Nephron progenitor cell (in vitro differentiated cells): ENCODE measurements around the gene GALNT2.

ENCODE experiments used
- DNase-seq: peaks from one replicate; pipeline ENCODE4 v3.0.0; 2021
- H3K27ac Mint-ChIP-seq: 2 replicates; pipeline ENCODE4 v1.8.0; 2021; ENCODE audit warnings: mild to moderate bottlenecking, moderate library complexity, mixed read lengths
- H3K27me3 Mint-ChIP-seq: 2 replicates; pipeline ENCODE4 v1.8.0; 2021; ENCODE audit warnings: mild to moderate bottlenecking, low read depth, mixed read lengths; ENCODE audit not compliant: poor library complexity
- H3K36me3 Mint-ChIP-seq: 2 replicates; pipeline ENCODE4 v1.8.0; 2021; ENCODE audit warnings: low read depth, mixed read lengths
- H3K4me1 Mint-ChIP-seq: 2 replicates; pipeline ENCODE4 v1.8.0; 2021; ENCODE audit warnings: mixed read lengths
- H3K4me3 Mint-ChIP-seq: 2 replicates; pipeline ENCODE4 v1.8.0; 2021; ENCODE audit warnings: mild to moderate bottlenecking, moderate library complexity, mixed read lengths
- H3K9me3 Mint-ChIP-seq: 2 replicates; pipeline ENCODE4 v1.8.0; 2021; ENCODE audit warnings: mild to moderate bottlenecking, moderate library complexity, mixed read lengths
- CTCF ChIP-seq: fragments of 200-600 bp; sonication (generic); IDR thresholded peaks from 2 replicates; pipeline ENCODE4 v1.5.0; 2021; ENCODE audit warnings: antibody characterized with exemption

The GALNT2 gene

GRCh38 chr1:230303069-230303468, 236.0 kb downstream of the GALNT2 start:
- Mint-ChIP-seq H3K4me3 (no peak overlapping the region), H3K4me1 (no peaks in the 10 kb centered on the region), H3K36me3 (no peaks in the 10 kb centered on the region), H3K27me3 (peaks cover 2% of the 10 kb centered on the region), H3K27ac (no peak overlapping the region), H3K9me3 (no peaks in the 10 kb centered on the region)
- no peak for TF ChIP-seq CTCF
- DNase-seq: no peak

- DNase-seq: no peak
- H3K27me3 Mint-ChIP-seq: peaks cover 2% of the 10 kb centered on the region
- TF ChIP-seq CTCF: no peak
- H3K9me3 Mint-ChIP-seq: no peaks in the 10 kb centered on the region
- H3K27ac Mint-ChIP-seq: no peak overlapping the region
- no peaks in the 10 kb centered on the region for H3K36me3 Mint-ChIP-seq
- H3K4me1 Mint-ChIP-seq: no peaks in the 10 kb centered on the region
- H3K4me3 Mint-ChIP-seq: no peak overlapping the region
Measured at GRCh38 chr1:230303822-230304221, 236.8 kb downstream of the GALNT2 start.

- no peaks in the 10 kb centered on the region for H3K36me3 Mint-ChIP-seq
- no peak overlapping the region for H3K4me3 Mint-ChIP-seq
- TF ChIP-seq CTCF: no peak
- H3K27me3 Mint-ChIP-seq: peaks cover 7% of the 10 kb centered on the region
- no peaks in the 10 kb centered on the region for H3K9me3 Mint-ChIP-seq
- no peak overlapping the region for H3K27ac Mint-ChIP-seq
- no peaks in the 10 kb centered on the region for H3K4me1 Mint-ChIP-seq
- no peak for DNase-seq
Measured at GRCh38 chr1:230306169-230306568, 239.1 kb downstream of the GALNT2 start.

- Mint-ChIP-seq H3K9me3 (no peaks in the 10 kb centered on the region), H3K27me3 (peaks cover 11% of the 10 kb centered on the region), H3K27ac (no peak overlapping the region), H3K4me1 (no peaks in the 10 kb centered on the region), H3K4me3 (no peak overlapping the region), H3K36me3 (no peaks in the 10 kb centered on the region)
- no peak for TF ChIP-seq CTCF
- DNase-seq: no peak
Measured at GRCh38 chr1:230307213-230307612, 240.2 kb downstream of the GALNT2 start.

GRCh38 chr1:230308039-230308438, 241.0 kb downstream of the GALNT2 start:
- no peaks in the 10 kb centered on the region for H3K36me3 Mint-ChIP-seq
- DNase-seq: no peak
- H3K9me3 Mint-ChIP-seq: no peaks in the 10 kb centered on the region
- no peak overlapping the region for H3K4me3 Mint-ChIP-seq
- H3K27me3 Mint-ChIP-seq: peaks cover 11% of the 10 kb centered on the region
- H3K27ac Mint-ChIP-seq: no peak overlapping the region
- H3K4me1 Mint-ChIP-seq: no peaks in the 10 kb centered on the region
- TF ChIP-seq CTCF: no peak

GRCh38 chr1:230308821-230309220, 241.8 kb downstream of the GALNT2 start:
- no peak for TF ChIP-seq CTCF
- no peak for DNase-seq
- no peaks in the 10 kb centered on the region for H3K9me3 Mint-ChIP-seq
- no peak overlapping the region for H3K4me3 Mint-ChIP-seq
- H3K36me3 Mint-ChIP-seq: no peaks in the 10 kb centered on the region
- H3K27ac Mint-ChIP-seq: no peak overlapping the region
- peaks cover 11% of the 10 kb centered on the region for H3K27me3 Mint-ChIP-seq
- H3K4me1 Mint-ChIP-seq: no peaks in the 10 kb centered on the region
